Measurements from ENCODE around the gene DAB1.

Gene DAB1

GRCh38 chr1:57058652-57059501, 365.0 kb downstream of the DAB1 start:
- Histone ChIP-seq H3K27me3 (replicated peaks in 2 of 5; ENCODE audit: control insufficient read depth in 4 of 5, insufficient read depth in 5 of 5, low read length in 4 of 5) (no peaks in the 10 kb centered on the region), H3K9me3 (ENCODE audit: control extremely low read depth in 1 of 5, control insufficient read depth in 4 of 5, insufficient read depth in 2 of 5, low read depth in 1 of 5, low read length in 4 of 5) (no peaks in the 10 kb centered on the region), H3K36me3 (ENCODE audit: control insufficient read depth in 4 of 4, insufficient read depth in 4 of 4, low read length in 3 of 4) (no peaks in the 10 kb centered on the region), H3K4me1 (ENCODE audit: control extremely low read depth in 1 of 4, control insufficient read depth in 4 of 4, insufficient read depth in 4 of 4, low read length in 3 of 4) (no peaks in the 10 kb centered on the region), H3K4me3 (ENCODE audit: control insufficient read depth in 1 of 7, extremely low read depth in 1 of 7, insufficient read depth in 4 of 7, low read depth in 2 of 7, low read length in 6 of 7) (no peak overlapping the region), H3K27ac (ENCODE audit: insufficient read depth in 1 of 2, low read depth in 1 of 2, low read length in 2 of 2, poor library complexity in 1 of 2, severe bottlenecking in 2 of 2) (no peak overlapping the region)
- DNase-seq: no peak
- POLR2A ChIA-PET: no interaction called here
- CTCF ChIA-PET: no interaction called here
- 97% methylated on average over 6 of the region's 6 CpGs for WGBS (ENCODE audit: insufficient coverage)

- Histone ChIP-seq H3K27ac (ENCODE audit: insufficient read depth in 1 of 2, low read depth in 1 of 2, low read length in 2 of 2, poor library complexity in 1 of 2, severe bottlenecking in 2 of 2) (no peak overlapping the region), H3K27me3 (replicated peaks in 2 of 5; ENCODE audit: control insufficient read depth in 4 of 5, insufficient read depth in 5 of 5, low read length in 4 of 5) (peaks cover 0 to 2% (median 0%) of the 10 kb centered on the region in 5 experiments), H3K9me3 (ENCODE audit: control extremely low read depth in 1 of 5, control insufficient read depth in 4 of 5, insufficient read depth in 2 of 5, low read depth in 1 of 5, low read length in 4 of 5) (peaks cover 0 to 1% (median 0%) of the 10 kb centered on the region in 5 experiments), H3K4me1 (ENCODE audit: control extremely low read depth in 1 of 4, control insufficient read depth in 4 of 4, insufficient read depth in 4 of 4, low read length in 3 of 4) (no peaks in the 10 kb centered on the region), H3K4me3 (ENCODE audit: control insufficient read depth in 1 of 7, extremely low read depth in 1 of 7, insufficient read depth in 4 of 7, low read depth in 2 of 7, low read length in 6 of 7) (no peak overlapping the region), H3K36me3 (ENCODE audit: control insufficient read depth in 4 of 4, insufficient read depth in 4 of 4, low read length in 3 of 4) (no peaks in the 10 kb centered on the region)
- 70% methylated on average over 5 of the region's 9 CpGs for WGBS (ENCODE audit: insufficient coverage)
- no peak for DNase-seq
- ChIA-PET CTCF (no interaction called here), POLR2A (no interaction called here)
These were observed 375.0 kb downstream of the DAB1 start for GRCh38 chr1:57048856-57049255.

GRCh38 chr1:57046462-57046861, 377.4 kb downstream of the DAB1 start:
- no peaks in the 10 kb centered on the region for H3K4me1 ChIP-seq (ENCODE audit: control extremely low read depth in 1 of 4, control insufficient read depth in 4 of 4, insufficient read depth in 4 of 4, low read length in 3 of 4)
- CTCF ChIA-PET: no interaction called here
- peaks cover 0 to 2% (median 0%) of the 10 kb centered on the region in 5 experiments for H3K27me3 ChIP-seq (replicated peaks in 2 of 5; ENCODE audit: control insufficient read depth in 4 of 5, insufficient read depth in 5 of 5, low read length in 4 of 5)
- no peak overlapping the region for H3K27ac ChIP-seq (ENCODE audit: insufficient read depth in 1 of 2, low read depth in 1 of 2, low read length in 2 of 2, poor library complexity in 1 of 2, severe bottlenecking in 2 of 2)
- WGBS (ENCODE audit: insufficient coverage): no CpG with 5 or more reads among the region's 1 CpG
- H3K36me3 ChIP-seq (ENCODE audit: control insufficient read depth in 4 of 4, insufficient read depth in 4 of 4, low read length in 3 of 4): no peaks in the 10 kb centered on the region
- no peak overlapping the region for H3K4me3 ChIP-seq (ENCODE audit: control insufficient read depth in 1 of 7, extremely low read depth in 1 of 7, insufficient read depth in 4 of 7, low read depth in 2 of 7, low read length in 6 of 7)
- DNase-seq: no peak
- POLR2A ChIA-PET: no interaction called here
- peaks cover 0 to 1% (median 0%) of the 10 kb centered on the region in 5 experiments for H3K9me3 ChIP-seq (ENCODE audit: control extremely low read depth in 1 of 5, control insufficient read depth in 4 of 5, insufficient read depth in 2 of 5, low read depth in 1 of 5, low read length in 4 of 5)

DNA sequence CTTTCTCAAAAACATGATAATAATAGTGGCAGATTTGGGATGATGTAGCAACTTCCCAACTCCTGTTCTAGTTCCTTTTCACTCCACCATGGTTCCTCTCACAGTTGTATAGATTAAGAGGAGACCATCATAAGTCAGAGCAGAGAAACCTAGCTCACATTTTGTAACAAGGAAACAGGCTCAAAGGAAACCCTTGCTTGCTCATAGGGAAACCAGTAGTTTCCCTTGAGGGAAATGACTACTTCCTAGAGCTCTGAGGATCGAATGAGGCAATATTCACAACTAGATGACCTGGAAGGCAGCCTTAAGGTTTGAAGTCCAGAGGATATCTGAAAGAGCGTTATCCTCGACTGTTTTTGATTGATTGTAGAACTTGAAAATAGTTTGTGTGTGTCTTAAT, 382.0 kb downstream of the DAB1 start:
- no peaks in the 10 kb centered on the region for H3K9me3 ChIP-seq (ENCODE audit: control extremely low read depth in 1 of 5, control insufficient read depth in 4 of 5, insufficient read depth in 2 of 5, low read depth in 1 of 5, low read length in 4 of 5)
- H3K27ac ChIP-seq (ENCODE audit: insufficient read depth in 1 of 2, low read depth in 1 of 2, low read length in 2 of 2, poor library complexity in 1 of 2, severe bottlenecking in 2 of 2): no peak overlapping the region
- no peaks in the 10 kb centered on the region for H3K27me3 ChIP-seq (replicated peaks in 2 of 5; ENCODE audit: control insufficient read depth in 4 of 5, insufficient read depth in 5 of 5, low read length in 4 of 5)
- CTCF ChIA-PET: no interaction called here
- 67% methylated on average over 3 of the region's 3 CpGs for WGBS (ENCODE audit: insufficient coverage)
- no peaks in the 10 kb centered on the region for H3K4me1 ChIP-seq (ENCODE audit: control extremely low read depth in 1 of 4, control insufficient read depth in 4 of 4, insufficient read depth in 4 of 4, low read length in 3 of 4)
- no peak for DNase-seq
- H3K36me3 ChIP-seq (ENCODE audit: control insufficient read depth in 4 of 4, insufficient read depth in 4 of 4, low read length in 3 of 4): no peaks in the 10 kb centered on the region
- no peak overlapping the region for H3K4me3 ChIP-seq (ENCODE audit: control insufficient read depth in 1 of 7, extremely low read depth in 1 of 7, insufficient read depth in 4 of 7, low read depth in 2 of 7, low read length in 6 of 7)
- POLR2A ChIA-PET: no interaction called here

- no peak overlapping the region for H3K27ac ChIP-seq (ENCODE audit: insufficient read depth in 1 of 2, low read depth in 1 of 2, low read length in 2 of 2, poor library complexity in 1 of 2, severe bottlenecking in 2 of 2)
- no peaks in the 10 kb centered on the region for H3K4me1 ChIP-seq (ENCODE audit: control extremely low read depth in 1 of 4, control insufficient read depth in 4 of 4, insufficient read depth in 4 of 4, low read length in 3 of 4)
- WGBS (ENCODE audit: insufficient coverage): 78% methylated on average over 1 of the region's 2 CpGs
- ChIA-PET POLR2A (no interaction called here), CTCF (no interaction called here)
- H3K9me3 ChIP-seq (ENCODE audit: control extremely low read depth in 1 of 5, control insufficient read depth in 4 of 5, insufficient read depth in 2 of 5, low read depth in 1 of 5, low read length in 4 of 5): no peaks in the 10 kb centered on the region
- H3K27me3 ChIP-seq (replicated peaks in 2 of 5; ENCODE audit: control insufficient read depth in 4 of 5, insufficient read depth in 5 of 5, low read length in 4 of 5): peaks cover 0 to 2% (median 0%) of the 10 kb centered on the region in 5 experiments
- no peaks in the 10 kb centered on the region for H3K36me3 ChIP-seq (ENCODE audit: control insufficient read depth in 4 of 4, insufficient read depth in 4 of 4, low read length in 3 of 4)
- no peak for DNase-seq
- H3K4me3 ChIP-seq (ENCODE audit: control insufficient read depth in 1 of 7, extremely low read depth in 1 of 7, insufficient read depth in 4 of 7, low read depth in 2 of 7, low read length in 6 of 7): no peak overlapping the region
These were observed 383.0 kb downstream of the DAB1 start for GRCh38 chr1:57040811-57041210.

DNA sequence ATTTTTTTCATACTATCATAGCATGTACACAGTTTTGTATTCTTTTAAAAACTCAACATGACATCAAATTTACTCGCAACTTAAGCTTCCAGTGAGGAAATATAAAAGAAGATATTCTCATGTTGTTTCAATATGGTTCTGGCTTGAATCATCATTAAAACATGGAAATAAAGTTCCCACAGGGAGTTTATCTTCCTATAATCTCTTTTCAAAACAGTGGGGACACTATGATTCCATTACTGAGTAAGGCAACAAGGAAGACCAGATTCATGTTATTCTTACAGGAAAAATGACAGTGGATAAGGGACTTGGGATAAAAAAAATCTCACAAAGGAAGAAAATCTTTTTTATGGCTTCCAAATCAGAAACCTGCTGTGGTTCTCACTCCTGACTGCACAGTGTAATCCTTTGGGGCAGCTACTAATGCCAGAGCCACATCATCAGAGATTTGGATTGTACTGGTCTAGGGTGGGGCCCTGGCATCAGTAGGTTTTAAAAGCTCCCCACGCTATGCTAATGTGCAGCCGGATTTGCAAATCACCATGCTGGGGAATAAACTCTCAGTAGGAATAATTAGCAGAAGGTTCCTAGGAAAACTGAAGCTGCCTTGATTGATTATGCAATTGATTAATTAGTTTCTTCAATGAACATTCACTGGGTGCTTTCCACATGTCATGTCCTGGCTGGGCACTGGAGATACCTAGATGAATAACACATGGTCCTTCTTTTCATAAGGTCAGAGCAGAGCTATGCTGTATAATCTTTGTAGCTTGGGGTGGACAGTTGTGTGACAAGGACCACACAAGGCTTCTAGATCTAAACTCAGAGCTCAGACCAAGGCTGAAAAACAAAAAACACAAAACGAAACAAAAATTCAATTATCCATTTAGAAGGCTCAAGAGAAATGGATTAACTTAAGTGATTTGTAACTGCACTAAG, 386.9 kb downstream of the DAB1 start:
- Histone ChIP-seq H3K4me3 (ENCODE audit: control insufficient read depth in 1 of 7, extremely low read depth in 1 of 7, insufficient read depth in 4 of 7, low read depth in 2 of 7, low read length in 6 of 7) (no peak overlapping the region), H3K27ac (ENCODE audit: insufficient read depth in 1 of 2, low read depth in 1 of 2, low read length in 2 of 2, poor library complexity in 1 of 2, severe bottlenecking in 2 of 2) (no peak overlapping the region), H3K9me3 (ENCODE audit: control extremely low read depth in 1 of 5, control insufficient read depth in 4 of 5, insufficient read depth in 2 of 5, low read depth in 1 of 5, low read length in 4 of 5) (peaks cover 0 to 1% (median 0%) of the 10 kb centered on the region in 5 experiments), H3K4me1 (ENCODE audit: control extremely low read depth in 1 of 4, control insufficient read depth in 4 of 4, insufficient read depth in 4 of 4, low read length in 3 of 4) (no peaks in the 10 kb centered on the region), H3K36me3 (ENCODE audit: control insufficient read depth in 4 of 4, insufficient read depth in 4 of 4, low read length in 3 of 4) (no peaks in the 10 kb centered on the region), H3K27me3 (replicated peaks in 2 of 5; ENCODE audit: control insufficient read depth in 4 of 5, insufficient read depth in 5 of 5, low read length in 4 of 5) (peaks cover 0 to 2% (median 0%) of the 10 kb centered on the region in 5 experiments)
- POLR2A ChIA-PET: no interaction called here
- 92% methylated on average over 2 of the region's 4 CpGs for WGBS (ENCODE audit: insufficient coverage)
- no peak for DNase-seq
- CTCF ChIA-PET: no interaction called here

DNA sequence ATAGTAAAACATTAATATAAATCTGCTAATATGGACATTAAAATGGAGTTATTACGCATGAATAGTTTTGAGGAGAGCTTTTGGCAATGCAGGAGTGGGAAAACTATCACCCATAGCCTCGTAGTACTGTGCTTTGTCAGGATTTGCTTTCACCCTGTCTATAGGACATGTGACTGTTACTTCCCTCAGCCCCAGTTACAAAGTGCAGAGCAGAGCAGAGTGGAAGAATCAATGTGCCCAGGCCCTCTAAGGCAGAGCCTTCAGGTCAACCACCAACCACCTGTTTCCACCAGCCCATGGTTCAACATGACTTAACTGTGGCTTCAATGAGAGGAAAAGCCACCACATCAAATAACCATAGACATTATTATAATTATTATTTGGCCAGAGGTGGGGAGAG, 389.1 kb downstream of the DAB1 start:
- ChIA-PET CTCF (no interaction called here), POLR2A (no interaction called here)
- no peak for DNase-seq
- Histone ChIP-seq H3K36me3 (ENCODE audit: control insufficient read depth in 4 of 4, insufficient read depth in 4 of 4, low read length in 3 of 4) (no peaks in the 10 kb centered on the region), H3K4me3 (ENCODE audit: control insufficient read depth in 1 of 7, extremely low read depth in 1 of 7, insufficient read depth in 4 of 7, low read depth in 2 of 7, low read length in 6 of 7) (no peak overlapping the region), H3K4me1 (ENCODE audit: control extremely low read depth in 1 of 4, control insufficient read depth in 4 of 4, insufficient read depth in 4 of 4, low read length in 3 of 4) (no peaks in the 10 kb centered on the region), H3K9me3 (ENCODE audit: control extremely low read depth in 1 of 5, control insufficient read depth in 4 of 5, insufficient read depth in 2 of 5, low read depth in 1 of 5, low read length in 4 of 5) (peaks cover 0 to 2% (median 0%) of the 10 kb centered on the region in 5 experiments), H3K27ac (ENCODE audit: insufficient read depth in 1 of 2, low read depth in 1 of 2, low read length in 2 of 2, poor library complexity in 1 of 2, severe bottlenecking in 2 of 2) (no peak overlapping the region), H3K27me3 (replicated peaks in 2 of 5; ENCODE audit: control insufficient read depth in 4 of 5, insufficient read depth in 5 of 5, low read length in 4 of 5) (peaks cover 0 to 2% (median 0%) of the 10 kb centered on the region in 5 experiments)
- 94% methylated on average over 2 of the region's 2 CpGs for WGBS (ENCODE audit: insufficient coverage)
